PC-9 (cell line): Measurements from ENCODE around the gene P2RX7.

Experiments
- EZH2 ChIP-seq: fragments of 200-600 bp; sonication (generic); IDR thresholded peaks from 2 replicates; pipeline ENCODE4 v1.8.0; 2017; ENCODE audit warnings: antibody characterized with exemption, low read depth
- TF ChIP-seq, protein P1 (sequence below): fragments of 200-600 bp; sonication (generic); conservative IDR thresholded peaks from 2 replicates; pipeline ENCODE4 v1.6.1; 2017; ENCODE audit warnings: mixed run types, antibody characterized with exemption, mild to moderate bottlenecking, moderate library complexity

DNA sequence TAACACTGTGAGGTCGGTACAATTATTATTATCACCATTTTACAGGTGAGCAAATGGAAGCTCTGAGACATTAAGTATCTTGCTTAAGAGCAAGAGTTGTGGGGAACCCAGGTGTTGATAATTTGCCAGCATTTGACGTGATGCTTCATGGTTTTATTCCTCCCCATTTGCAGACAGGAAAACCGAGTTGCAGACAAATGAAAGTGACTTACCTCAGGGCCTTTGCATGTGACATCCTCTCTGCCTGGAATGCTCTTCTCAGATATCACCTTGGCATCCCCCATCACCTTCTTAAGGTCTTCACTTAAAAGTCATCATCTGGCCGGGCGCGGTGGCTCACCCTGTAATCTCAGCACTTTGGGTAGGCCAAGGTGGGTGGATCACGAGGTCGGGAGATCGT lies 21.0 kb upstream of the P2RX7 start:
- TF ChIP-seq, protein P1, sequence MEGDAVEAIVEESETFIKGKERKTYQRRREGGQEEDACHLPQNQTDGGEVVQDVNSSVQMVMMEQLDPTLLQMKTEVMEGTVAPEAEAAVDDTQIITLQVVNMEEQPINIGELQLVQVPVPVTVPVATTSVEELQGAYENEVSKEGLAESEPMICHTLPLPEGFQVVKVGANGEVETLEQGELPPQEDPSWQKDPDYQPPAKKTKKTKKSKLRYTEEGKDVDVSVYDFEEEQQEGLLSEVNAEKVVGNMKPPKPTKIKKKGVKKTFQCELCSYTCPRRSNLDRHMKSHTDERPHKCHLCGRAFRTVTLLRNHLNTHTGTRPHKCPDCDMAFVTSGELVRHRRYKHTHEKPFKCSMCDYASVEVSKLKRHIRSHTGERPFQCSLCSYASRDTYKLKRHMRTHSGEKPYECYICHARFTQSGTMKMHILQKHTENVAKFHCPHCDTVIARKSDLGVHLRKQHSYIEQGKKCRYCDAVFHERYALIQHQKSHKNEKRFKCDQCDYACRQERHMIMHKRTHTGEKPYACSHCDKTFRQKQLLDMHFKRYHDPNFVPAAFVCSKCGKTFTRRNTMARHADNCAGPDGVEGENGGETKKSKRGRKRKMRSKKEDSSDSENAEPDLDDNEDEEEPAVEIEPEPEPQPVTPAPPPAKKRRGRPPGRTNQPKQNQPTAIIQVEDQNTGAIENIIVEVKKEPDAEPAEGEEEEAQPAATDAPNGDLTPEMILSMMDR = no peak
- no peak for TF ChIP-seq EZH2
